Measurements from ENCODE around the gene ZNF48.

- TF ChIP-seq POLR2A (IDR thresholded peaks at IDR 0.05; ENCODE audit: low read length) (no peak), GATA1 (IDR thresholded peaks at IDR 0.05; ENCODE audit: low read depth, low read length) (no peak)
These were observed 23.9 kb upstream of the ZNF48 start for GRCh38 chr16:30371248-30371816.

Data from erythroblast (primary cell).